HG03342 (cell line): ENCODE data around the gene PANX2.
"Not testable (repeated sequence)": the region's sequence is repeated elsewhere in the genome, so short reads cannot be mapped to it uniquely, and the experiment has no call there.

Source experiments
- ATAC-seq: cut with Tn5 transposase; IDR thresholded peaks from one replicate; pipeline ENCODE4 v1.9.1; 2021; ENCODE audit warnings: mild to moderate bottlenecking, moderate library complexity; ENCODE audit not compliant: unreplicated experiment

Gene PANX2, protein sequence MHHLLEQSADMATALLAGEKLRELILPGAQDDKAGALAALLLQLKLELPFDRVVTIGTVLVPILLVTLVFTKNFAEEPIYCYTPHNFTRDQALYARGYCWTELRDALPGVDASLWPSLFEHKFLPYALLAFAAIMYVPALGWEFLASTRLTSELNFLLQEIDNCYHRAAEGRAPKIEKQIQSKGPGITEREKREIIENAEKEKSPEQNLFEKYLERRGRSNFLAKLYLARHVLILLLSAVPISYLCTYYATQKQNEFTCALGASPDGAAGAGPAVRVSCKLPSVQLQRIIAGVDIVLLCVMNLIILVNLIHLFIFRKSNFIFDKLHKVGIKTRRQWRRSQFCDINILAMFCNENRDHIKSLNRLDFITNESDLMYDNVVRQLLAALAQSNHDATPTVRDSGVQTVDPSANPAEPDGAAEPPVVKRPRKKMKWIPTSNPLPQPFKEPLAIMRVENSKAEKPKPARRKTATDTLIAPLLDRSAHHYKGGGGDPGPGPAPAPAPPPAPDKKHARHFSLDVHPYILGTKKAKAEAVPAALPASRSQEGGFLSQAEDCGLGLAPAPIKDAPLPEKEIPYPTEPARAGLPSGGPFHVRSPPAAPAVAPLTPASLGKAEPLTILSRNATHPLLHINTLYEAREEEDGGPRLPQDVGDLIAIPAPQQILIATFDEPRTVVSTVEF

DNA sequence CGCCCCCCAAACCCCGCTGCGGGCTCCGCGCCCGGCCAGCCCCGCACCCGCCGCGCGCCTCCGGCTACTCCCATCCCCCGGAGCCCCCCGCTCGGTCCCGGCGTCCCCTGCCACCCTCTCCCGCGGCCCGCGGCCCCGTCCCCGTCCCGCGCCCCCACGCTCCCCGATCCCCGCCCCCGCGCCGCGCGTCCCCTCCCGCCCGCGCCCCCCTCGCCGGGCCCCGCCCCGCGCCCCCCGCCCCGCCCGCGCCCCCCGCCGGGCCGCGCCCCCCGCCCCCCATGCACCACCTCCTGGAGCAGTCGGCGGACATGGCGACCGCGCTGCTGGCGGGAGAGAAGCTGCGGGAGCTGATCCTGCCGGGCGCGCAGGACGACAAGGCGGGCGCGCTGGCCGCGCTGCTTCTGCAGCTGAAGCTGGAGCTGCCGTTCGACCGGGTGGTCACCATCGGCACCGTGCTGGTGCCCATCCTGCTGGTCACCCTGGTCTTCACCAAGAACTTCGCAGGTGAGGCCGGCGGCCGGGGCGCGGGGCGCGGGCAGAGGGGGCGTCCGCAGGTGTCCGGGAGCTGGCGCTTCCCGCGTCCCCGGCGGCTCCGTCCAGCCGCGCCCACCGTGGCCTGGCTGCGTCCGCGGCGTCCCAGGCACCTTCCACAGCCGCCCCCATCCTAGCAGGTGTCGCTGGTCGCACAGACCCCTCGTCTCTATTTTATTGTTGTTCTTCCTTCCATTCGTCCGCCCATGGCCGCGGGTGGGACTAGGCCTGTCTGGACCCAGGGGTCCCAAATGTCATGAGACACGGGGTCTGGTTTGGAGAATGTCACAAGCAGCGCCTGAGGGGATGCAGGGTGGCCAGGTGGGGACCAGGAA is at the start of gene PANX2:
TSS of gene PANX2 (plus strand) at position 279 of the 866 bp plus-strand sequence. CDS start at position 279, 0 bp downstream.
- ATAC-seq = no peak

DNA sequence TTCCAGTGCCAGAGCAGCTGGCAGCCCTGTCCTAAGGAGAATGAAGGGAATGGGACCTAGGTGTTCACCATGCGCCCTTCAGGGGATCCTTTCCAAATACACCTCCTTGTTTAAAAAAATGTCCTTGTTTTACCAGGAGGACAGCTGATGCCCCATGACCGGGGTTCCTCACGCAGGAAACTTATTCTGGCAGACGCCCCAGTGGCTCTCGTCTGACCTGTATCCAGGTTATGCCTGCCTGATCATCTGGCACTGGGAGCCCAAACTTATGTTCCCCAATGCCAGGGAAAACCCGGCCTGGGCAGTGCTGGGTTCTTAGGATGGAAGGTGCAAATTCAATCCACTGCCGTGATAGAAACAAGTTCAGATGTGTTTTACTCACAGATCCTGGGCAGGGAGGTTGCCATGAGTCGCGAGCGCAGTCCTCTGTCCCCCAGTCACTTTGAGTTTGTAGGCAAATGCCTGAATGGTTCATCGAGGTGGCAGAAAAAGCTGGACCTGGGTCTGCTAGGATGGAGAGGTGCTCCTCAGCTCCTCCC is 49.3 kb upstream of the PANX2 start:
- no peak for ATAC-seq

DNA sequence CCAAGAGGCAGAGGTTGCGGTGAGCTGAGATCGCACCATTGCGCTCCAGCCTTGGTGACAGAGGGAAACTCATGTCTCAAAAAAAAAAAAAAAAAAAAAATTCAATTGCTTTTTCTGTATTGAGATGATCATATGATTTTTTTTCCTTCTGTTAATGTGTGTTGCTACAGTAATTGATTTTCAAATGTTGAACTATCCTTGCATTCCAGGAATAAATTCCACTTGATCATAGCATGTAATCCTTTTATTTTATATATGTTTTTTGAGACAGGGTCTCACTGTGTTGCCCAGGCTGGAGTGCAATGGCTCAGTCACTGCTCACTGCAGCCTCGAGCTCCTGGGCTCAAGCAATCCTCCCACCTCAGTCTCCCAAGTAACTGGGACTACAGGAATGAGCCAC is 47.4 kb upstream of the PANX2 start:
- ATAC-seq = no peak

DNA sequence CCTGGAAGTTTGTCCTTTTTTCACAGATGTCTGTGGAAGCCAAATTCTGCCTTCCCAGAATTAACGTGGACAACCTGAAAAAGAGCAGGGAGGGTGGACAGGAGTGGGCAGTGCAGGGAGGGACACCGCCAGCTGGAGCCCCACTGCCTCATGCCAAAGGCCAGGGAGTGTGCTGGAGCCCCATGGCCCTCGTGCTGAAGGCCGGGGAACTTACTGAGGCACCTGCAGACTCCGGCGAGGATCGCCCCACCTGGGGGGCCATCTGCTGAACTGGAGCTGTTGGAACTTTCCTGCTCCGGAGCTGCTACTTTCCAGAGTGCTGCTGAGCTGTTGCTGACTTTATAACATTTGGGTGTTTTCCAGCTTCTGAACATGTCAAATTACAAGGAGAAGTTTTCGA is 45.5 kb upstream of the PANX2 start:
- ATAC-seq = no peak

DNA sequence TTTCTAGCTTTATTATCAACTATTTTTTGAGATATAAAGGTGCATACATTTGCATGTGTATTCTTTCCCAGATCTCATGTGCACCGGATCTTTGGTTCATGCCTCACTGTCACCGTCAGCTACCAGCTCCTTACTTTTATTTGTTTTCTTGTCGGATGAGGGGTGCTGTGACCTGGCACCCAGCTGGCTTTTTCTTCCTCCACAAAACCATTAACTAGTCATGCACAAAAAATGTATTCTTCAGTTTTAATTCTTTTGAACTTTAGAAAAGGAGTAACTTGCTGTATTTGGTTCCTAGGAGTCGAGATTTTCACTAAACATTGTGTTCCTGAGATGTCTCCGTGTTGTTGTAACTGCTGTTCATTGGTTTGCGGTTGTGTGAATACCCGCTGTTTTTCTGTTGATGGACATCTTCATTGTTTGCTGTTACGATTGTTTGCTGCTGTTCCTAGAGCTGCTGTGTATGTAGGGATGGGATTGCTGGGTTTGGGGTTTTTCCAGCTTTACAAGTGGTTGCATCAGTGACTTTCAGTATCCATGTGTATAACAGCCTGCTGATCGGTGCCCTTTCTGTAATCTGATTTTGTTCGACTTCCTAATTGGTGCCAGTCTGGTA is 41.3 kb upstream of the PANX2 start:
- ATAC-seq = no peak

DNA sequence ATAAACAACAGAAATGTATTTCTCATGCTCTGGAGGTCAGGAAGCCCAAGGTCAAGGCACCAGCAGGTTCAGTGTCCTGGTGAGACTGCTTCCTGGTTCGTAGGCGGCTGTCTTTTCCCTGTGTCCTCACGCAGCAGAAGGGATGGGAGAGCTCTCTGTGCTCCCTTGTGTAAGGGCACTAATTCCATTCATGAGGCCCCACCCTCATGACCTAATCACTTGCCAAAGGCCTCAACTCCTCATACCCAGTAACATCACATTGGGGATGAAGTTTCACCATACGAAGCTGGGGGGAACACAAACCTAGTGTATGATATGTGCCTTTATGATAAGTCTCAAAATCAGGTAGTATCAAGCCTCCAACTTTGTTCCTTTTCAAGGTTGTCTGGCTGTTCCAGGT is 38.6 kb upstream of the PANX2 start:
- no peak for ATAC-seq

DNA sequence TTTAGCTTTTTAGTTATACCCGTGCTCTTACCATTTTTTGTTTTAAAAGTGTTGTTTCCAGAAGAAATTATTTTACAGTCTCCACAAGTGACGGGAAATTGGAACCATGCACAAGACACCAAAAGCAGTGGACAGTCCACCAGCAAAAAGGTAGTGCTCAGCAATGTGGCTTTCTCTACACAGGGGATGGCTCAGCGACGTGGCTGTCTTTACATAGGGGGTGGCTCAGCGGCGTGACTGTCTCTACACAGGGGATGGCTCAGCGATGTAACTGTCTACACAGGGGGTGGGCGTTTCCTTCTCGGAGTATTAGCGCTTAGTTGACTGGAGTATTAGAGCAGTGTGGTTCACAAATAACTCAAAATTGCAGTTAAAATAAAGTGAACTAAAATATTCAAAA is 36.0 kb upstream of the PANX2 start:
- ATAC-seq = no peak

DNA sequence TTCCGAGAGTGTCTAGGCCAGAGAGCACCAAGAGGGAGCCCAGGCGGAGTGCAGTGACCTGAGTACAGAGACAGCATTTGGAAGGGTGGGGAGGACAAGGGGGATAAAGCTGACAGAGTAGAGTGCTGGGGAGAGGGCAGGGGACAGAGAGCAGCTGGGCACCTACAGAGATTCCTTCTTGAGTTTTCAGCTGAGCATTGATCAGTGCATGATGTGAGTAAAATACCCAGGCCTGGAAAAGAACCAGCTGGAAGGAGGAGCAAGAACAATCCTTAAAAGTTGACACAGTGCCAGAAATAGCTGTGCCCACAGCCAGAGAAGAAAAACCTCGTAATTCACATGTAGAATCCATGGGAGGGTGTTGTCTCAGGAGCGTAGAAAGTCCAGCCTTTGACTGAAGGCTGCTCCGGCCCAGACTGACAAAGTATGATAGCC is 33.9 kb upstream of the PANX2 start:
- no peak for ATAC-seq

DNA sequence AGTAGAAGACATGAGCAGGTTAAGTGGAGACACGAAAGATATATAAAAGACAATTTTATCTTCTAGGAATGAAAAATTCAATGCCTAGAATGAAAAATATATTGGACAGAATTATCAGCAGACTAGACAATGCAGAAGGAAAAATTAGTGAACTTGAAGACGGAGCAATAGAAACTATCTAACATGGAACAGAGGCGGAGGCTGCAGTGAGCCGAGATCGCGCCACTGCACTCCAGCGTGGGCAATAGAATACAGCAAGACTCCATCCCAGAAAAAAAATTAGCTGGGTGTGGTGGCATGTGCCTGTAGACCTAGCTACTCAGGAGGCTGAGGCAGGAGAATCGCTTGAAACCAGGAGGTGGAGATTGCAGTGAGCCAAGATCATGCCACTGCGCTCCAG is 33.3 kb upstream of the PANX2 start:
- ATAC-seq = not testable (repeated sequence)

DNA sequence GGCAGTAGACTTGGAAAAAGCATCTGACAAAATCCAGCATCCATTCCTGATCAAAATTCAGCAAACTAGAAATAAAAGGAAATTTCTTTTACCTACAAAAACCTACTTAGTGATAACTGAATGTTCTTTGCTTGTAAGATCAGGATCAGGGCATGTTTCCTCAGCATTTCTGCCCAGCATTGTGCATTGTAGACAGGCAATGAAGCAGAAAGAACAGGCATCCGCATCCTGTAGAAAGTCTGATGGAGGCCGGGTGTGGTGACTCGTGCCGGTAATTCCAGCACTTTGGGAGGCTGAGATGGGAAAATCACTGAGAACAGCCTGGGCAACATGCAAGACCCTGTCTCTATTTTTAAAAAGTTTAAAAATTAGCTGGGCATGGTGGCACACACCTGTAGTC is 32.5 kb upstream of the PANX2 start:
- no peak for ATAC-seq

DNA sequence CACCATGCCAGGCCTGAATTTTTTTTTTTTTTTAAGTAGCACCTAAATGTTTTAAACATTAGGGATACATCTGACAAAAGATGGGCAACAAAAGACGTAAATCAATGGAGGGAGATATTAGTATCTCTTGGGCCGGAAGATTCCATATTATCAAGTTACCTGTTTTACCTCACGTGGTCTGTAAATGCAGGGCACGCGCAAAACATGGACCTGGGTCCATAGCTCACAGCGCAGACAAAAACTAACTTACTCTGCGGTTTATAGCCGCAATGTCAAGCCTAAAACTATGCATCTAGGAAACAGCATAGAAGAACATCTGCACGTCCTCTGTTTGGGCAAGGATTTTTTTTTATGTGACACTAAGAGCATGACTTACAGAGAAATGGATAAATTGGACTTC is 31.5 kb upstream of the PANX2 start:
- ATAC-seq = no peak

DNA sequence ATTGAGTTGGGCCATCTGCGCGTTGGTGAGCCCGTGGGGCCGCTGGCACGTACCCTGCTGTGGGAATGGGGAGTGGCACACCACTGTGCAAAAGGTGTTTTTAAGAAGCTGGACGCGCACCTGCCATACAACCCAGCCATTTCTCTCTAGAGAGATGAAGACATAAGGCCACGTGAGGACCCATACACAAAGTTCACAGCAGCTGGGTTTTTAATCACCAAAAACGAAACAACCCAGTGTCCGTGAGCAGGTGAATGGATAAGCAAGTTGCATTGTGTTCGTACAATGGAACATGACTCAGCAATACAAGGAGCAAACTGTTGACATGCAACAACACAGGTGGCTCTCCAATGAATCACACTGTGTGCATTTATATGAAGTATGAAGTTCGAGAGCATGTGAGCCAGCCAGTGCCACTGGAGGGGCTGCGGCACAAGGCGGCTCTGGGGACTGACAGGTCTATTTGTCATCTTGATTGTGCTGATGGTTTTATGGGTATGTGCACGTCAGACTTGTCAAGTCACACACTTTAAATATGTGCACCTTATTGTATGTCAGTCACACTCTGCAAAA is 30.6 kb upstream of the PANX2 start:
- ATAC-seq = no peak

DNA sequence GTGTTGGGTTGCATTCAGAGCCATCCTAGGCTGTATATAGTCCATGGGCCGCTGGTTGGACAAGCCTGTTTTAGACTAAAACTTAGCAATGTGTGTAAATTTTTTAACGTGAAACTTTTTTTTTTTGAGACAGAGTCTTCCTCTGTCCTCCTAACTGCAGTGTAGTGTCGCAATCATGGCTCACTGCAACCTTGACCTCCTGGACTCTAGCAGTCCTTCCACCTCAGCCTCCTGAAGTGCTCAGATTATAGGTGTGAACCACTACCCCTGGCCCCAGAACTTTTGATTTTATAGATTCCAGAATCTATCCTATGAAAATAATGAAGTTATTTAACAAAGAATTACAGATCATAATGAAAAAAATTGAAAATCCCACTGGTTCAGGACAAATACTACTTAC is 29.9 kb upstream of the PANX2 start:
- no peak for ATAC-seq

DNA sequence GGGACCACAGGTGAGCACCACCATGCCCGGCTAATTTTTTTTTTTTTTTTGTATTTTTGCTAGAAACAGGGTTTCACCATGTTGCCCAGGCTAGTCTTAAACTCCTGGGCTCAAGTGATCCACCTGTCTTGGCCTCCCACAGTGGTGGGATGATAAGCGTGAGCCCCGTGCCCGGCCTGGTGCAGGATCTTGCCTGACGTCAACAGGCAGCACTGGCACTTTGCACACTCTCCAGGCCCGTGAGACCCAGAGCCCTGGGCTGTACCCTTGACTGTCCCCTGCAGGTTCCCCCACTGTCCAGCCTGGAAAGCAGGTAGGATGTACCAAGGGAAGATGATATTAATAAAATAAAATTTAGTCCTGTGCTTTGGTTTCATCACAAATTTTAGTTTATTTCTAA is 29.1 kb upstream of the PANX2 start:
- ATAC-seq = no peak

DNA sequence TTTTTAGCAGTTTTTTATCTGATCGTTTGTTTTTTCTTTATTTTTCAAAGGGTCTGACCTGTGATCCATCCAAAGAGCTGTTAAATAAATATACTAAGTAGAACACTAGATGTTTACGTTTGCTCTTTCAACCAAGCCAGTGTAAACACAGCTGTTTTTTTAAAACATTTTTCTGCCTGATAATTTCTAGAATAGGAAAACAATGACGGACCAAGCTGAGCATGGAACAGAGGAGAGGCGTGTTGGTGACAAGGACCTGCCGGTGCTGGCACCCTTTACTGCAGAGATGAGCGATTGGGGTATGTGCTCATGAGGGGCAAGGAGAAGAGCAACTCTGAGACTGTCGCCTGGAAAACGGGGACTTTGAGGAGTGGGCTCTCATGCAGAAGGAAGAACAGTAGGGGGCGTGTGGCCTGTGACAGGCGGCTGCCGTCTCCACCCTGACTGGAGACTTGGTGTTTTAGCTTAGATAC is 28.6 kb upstream of the PANX2 start:
- ATAC-seq = no peak

DNA sequence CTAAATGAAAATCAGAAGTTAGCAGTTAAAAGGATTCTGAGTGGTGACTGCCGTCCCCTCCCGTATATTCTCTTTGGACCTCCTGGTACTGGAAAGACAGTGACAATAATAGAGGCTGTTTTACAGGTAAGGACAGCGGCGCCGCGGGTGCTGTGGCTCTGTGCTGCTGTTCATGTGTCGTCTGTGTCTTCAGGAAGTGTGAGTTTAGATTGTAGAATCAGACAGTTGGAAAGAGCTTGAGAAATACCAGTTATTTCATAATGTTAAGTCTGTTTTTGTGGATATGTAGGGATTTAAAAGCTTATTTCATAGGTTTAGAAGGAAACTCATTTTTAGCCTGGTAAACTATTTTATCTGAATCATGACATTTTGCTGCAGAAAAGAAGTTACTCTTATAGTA is 27.4 kb upstream of the PANX2 start:
- ATAC-seq = no peak

DNA sequence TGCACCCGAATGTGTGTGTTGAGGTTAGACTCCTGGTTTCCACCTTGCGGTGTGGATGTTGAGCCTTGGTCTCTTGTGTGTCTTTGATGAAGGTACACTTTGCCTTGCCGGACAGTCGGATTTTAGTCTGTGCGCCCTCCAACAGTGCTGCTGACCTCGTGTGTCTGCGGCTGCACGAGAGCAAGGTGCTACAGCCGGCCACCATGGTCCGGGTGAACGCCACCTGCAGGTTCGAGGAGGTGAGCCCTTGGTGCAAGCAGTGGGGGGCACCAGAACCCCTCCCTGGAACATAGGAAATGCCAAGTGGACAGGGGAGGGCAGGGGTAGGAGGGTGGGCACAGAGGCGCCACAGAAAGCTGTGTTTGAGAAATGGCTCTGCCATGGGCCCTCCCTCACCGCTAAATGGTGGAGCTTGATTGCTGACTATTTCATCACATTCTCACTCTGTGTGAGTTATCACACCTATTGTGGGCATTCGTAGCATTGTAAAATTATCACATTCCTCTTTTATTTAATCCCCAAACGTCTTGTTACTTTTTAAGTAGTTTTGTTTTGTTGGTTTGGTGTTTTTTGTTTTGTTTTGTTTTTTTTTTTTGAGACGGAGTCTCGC is 26.4 kb upstream of the PANX2 start:
- ATAC-seq = no peak

DNA sequence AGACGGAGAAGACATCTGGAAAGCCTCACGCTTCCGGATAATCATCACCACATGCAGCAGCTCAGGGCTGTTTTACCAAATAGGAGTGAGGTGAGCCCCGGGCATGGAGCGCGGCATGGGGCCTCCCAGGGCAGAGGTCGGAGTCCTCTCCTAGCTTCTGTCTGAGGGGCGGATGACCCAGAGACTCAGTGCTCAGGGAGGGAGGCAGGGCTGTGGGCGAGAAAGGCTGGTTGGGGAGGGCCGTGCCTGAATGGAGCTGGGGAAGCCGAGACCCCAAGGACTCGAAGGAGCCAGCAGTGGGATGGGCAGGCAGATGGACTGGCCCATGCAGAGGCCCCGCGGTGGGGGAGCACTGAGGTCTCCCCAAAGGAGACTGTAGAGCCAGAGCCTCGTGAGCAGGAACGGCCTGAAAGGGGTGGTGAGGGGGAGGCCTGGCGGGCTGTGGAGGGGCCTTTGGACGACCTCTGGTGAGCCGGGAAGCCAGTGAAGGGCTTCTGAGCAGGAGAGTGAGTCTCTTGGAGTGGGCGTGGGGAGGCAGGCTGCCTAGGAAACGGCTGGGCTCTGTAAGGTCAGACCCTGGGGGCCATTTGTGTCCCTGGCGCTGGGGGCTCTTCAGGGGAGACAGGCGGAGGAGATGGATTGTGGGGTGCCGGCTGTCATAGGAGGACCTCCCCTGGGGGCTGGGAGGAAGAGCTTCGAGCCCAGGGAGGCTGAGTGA is 24.7 kb upstream of the PANX2 start:
- no peak for ATAC-seq
